HepG2 (cell line): ENCODE measurements around the gene KLF3. TPM values are rescaled to one million over a fixed set of nuclear protein-coding genes. Genes with fewer than 3 reads are reported as not detected.

Experiments used
- AGO2 ChIP-seq: fragments of 200-400 bp; formaldehyde crosslinking; optimal IDR thresholded peaks from 2 replicates; pipeline ENCODE3; 2017; ENCODE audit warnings: mild to moderate bottlenecking, low read depth, low read length, moderate library complexity
- ELF3 ChIP-seq: IDR thresholded peaks from 2 replicates; pipeline ENCODE4 v1.6.1; 2016; ENCODE audit warnings: missing genetic modification reagents, missing compliant biosample characterization
- KAT7 ChIP-seq: IDR thresholded peaks from 2 replicates; pipeline ENCODE4 v1.6.1; 2018; ENCODE audit warnings: borderline replicate concordance, missing compliant biosample characterization
- MAX ChIP-seq: IDR thresholded peaks from 2 replicates; pipeline ENCODE4 v1.6.1; 2012; ENCODE audit warnings: inconsistent platforms
- NONO ChIP-seq, 2 experiments: fragments of 450-650 bp in 1 of 2; sonication (generic) in 1 of 2; formaldehyde crosslinking in 1 of 2; IDR thresholded peaks in 1 of 2; conservative IDR thresholded peaks in 1 of 2; 2 replicates each; pipeline versions ENCODE4 v1.6.1 to v1.8.0; 2017 to 2022; ENCODE audit warnings: mild to moderate bottlenecking in 1 of 2, missing genetic modification reagents in 1 of 2, moderate library complexity in 1 of 2
- PITX1 ChIP-seq: sonication (generic); formaldehyde crosslinking; IDR thresholded peaks from 2 replicates; pipeline ENCODE4 v1.5.1; 2020; ENCODE audit warnings: mild to moderate bottlenecking, missing genetic modification reagents
- POLR2A ChIP-seq, 2 experiments: IDR thresholded peaks; 2 replicates each; pipeline ENCODE4 v1.6.1; 2011; ENCODE audit warnings: low read depth in 2 of 2, low read length in 2 of 2, mild to moderate bottlenecking in 1 of 2, moderate library complexity in 1 of 2; ENCODE audit not compliant: insufficient read depth in 1 of 2
- RBFOX2 ChIP-seq: fragments of 200-400 bp; formaldehyde crosslinking; IDR thresholded peaks from 2 replicates; pipeline ENCODE4 v1.6.1; 2017; ENCODE audit warnings: low read depth, mild to moderate bottlenecking, low read length
- RBM22 ChIP-seq: fragments of 200-400 bp; formaldehyde crosslinking; optimal IDR thresholded peaks from 2 replicates; pipeline ENCODE3; 2017; ENCODE audit warnings: mild to moderate bottlenecking, low read length, moderate library complexity
- SIX4 ChIP-seq: sonication (generic); formaldehyde crosslinking; IDR thresholded peaks from 2 replicates; pipeline ENCODE4 v1.4.0; 2020; ENCODE audit warnings: missing genetic modification reagents
- SOX5 ChIP-seq: IDR thresholded peaks from 2 replicates; pipeline ENCODE4 v1.6.1; 2016; ENCODE audit warnings: borderline replicate concordance
- SOX6 ChIP-seq, 2 experiments: fragments of 450-650 bp in 1 of 2; sonication (generic) in 1 of 2; formaldehyde crosslinking in 1 of 2; IDR thresholded peaks; 2 replicates each; pipeline versions ENCODE4 v1.4.0 to v1.6.1; 2017 to 2020; ENCODE audit warnings: antibody characterized with exemption in 1 of 2, mild to moderate bottlenecking in 1 of 2, missing genetic modification reagents in 1 of 2
- SP5 ChIP-seq: IDR thresholded peaks from 2 replicates; pipeline ENCODE4 v1.6.1; 2016; ENCODE audit warnings: low read depth, borderline replicate concordance
- TAF1 ChIP-seq: sonication (generic); formaldehyde crosslinking; IDR thresholded peaks from 2 replicates; pipeline ENCODE4 v1.4.0; 2020; ENCODE audit warnings: missing genetic modification reagents
- THAP11 ChIP-seq: IDR thresholded peaks from 2 replicates; pipeline ENCODE4 v1.6.1; 2016; ENCODE audit warnings: missing biosample characterization, missing genetic modification reagents
- ZBTB38 ChIP-seq: sonication (generic); formaldehyde crosslinking; IDR thresholded peaks from 2 replicates; pipeline ENCODE4 v1.5.1; 2020; ENCODE audit warnings: mild to moderate bottlenecking, missing genetic modification reagents
- ZNF512B ChIP-seq: sonication (generic); formaldehyde crosslinking; IDR thresholded peaks from 2 replicates; pipeline ENCODE4 v1.5.1; 2020; ENCODE audit warnings: missing genetic modification reagents, mild to moderate bottlenecking, borderline replicate concordance
- ZNF546 ChIP-seq: sonication (generic); formaldehyde crosslinking; conservative IDR thresholded peaks from 2 replicates; pipeline ENCODE4 v1.8.1; 2023; ENCODE audit warnings: mild to moderate bottlenecking, missing genetic modification reagents
- ZNF605 ChIP-seq: sonication (generic); formaldehyde crosslinking; IDR thresholded peaks from 2 replicates; pipeline ENCODE4 v1.8.0; 2022; ENCODE audit warnings: mild to moderate bottlenecking, missing genetic modification reagents
- ZNF609 ChIP-seq: sonication (generic); formaldehyde crosslinking; IDR thresholded peaks from 2 replicates; pipeline ENCODE4 v1.4.0; 2020; ENCODE audit warnings: mild to moderate bottlenecking, missing genetic modification reagents, borderline replicate concordance
- ZNF724P ChIP-seq: sonication (generic); formaldehyde crosslinking; IDR thresholded peaks from 2 replicates; pipeline ENCODE4 v1.8.0; 2022; ENCODE audit warnings: missing genetic modification reagents, borderline replicate concordance
- polyA plus RNA-seq, 8 experiments: library from polyadenylated mRNA; depleted of rRNA in 3 of 8; stranded (reverse) in 7 of 8; unstranded in 1 of 8; fragments of >200 nt; fragmentation: Illumina TruSeq in 4 of 8; extraction: Trizol in 4 of 8; gene quantifications; 2 replicates each; pipeline versions ENCODE4 v1.2.1 to v1.2.3, GENCODE V29; 2011 to 2016; ENCODE audit warnings: low read depth in 4 of 8, missing spikeins in 1 of 8, mixed read lengths in 1 of 8; ENCODE audit not compliant: insufficient read depth in 1 of 8
- total RNA-seq, 5 experiments: library from RNA; depleted of rRNA; stranded (reverse); fragments of >200 nt; fragmentation: Illumina TruSeq; extraction: Trizol; gene quantifications; 2 replicates each; pipeline ENCODE4 v1.2.3, GENCODE V29; 2016; ENCODE audit warnings: low read depth in 1 of 5

The KLF3 gene
- total and polyA plus RNA-seq, 2 of the 13 experiments (the other 11 are each of a cell fraction or from before 2014, with no cell fraction given): 29.1 to 37.8 TPM

- TF ChIP-seq NONO (IDR thresholded peaks at IDR 0.05) (no peak), NONO (CRISPR knock-in tag; conservative IDR thresholded peaks at IDR 0.05) (0 out of 2 replicates have a peak, but pooled peaks have one; percentile 13), KAT7 (CRISPR knock-in tag) (0 out of 2 replicates have a peak, but pooled peaks have one; percentile 14), ZNF724P (CRISPR knock-in tag) (no peak), ELF3 (CRISPR knock-in tag) (peak; percentile 24; the same call in 1 of the 2 replicates), PITX1 (peak; percentile 62; the same call in 1 of the 2 replicates), AGO2 (peak; percentile 33), ZNF605 (peak; percentile 37; the same call in 1 of the 2 replicates), SOX6 (IDR thresholded peaks at IDR 0.05) (no peak), SOX6 (CRISPR knock-in tag; IDR thresholded peaks at IDR 0.05) (peak; percentile 36; the same call in 1 of the 2 replicates), POLR2A (IDR thresholded peaks at IDR 0.05; ENCODE audit: insufficient read depth in 1 of 2, low read depth in 2 of 2, low read length in 2 of 2) (peak in 1 of 2 experiments; percentile 54; a peak in 3 of 4 replicates), RBFOX2 (peak; percentile 69), TAF1 (peak; percentile 40; the same call in 1 of the 2 replicates), ZNF546 (CRISPR knock-in tag) (no peak), MAX (0 out of 2 replicates have a peak, but pooled peaks have one; percentile 49), ZBTB38 (peak; percentile 65; the same call in 1 of the 2 replicates), SP5 (CRISPR knock-in tag) (0 out of 2 replicates have a peak, but pooled peaks have one; percentile 6), SIX4 (CRISPR knock-in tag) (0 out of 2 replicates have a peak, but pooled peaks have one; percentile 37), RBM22 (peak; percentile 93), SOX5 (CRISPR knock-in tag) (0 out of 2 replicates have a peak, but pooled peaks have one; percentile 9), ZNF512B (CRISPR knock-in tag) (peak; percentile 42; the same call in 1 of the 2 replicates), ZNF609 (no peak), THAP11 (CRISPR knock-in tag) (0 out of 2 replicates have a peak, but pooled peaks have one; percentile 22)
These were observed 10.5 kb downstream of the KLF3 start (continued) for GRCh38 chr4:38674258-38675144.
